HG02885 (cell line): ENCODE results near the gene PLAA.

Experiments
- ATAC-seq: cut with Tn5 transposase; IDR thresholded peaks from one replicate; pipeline ENCODE4 v1.9.1; 2021; ENCODE audit warnings: mild to moderate bottlenecking; ENCODE audit not compliant: unreplicated experiment, poor library complexity

Gene PLAA

DNA sequence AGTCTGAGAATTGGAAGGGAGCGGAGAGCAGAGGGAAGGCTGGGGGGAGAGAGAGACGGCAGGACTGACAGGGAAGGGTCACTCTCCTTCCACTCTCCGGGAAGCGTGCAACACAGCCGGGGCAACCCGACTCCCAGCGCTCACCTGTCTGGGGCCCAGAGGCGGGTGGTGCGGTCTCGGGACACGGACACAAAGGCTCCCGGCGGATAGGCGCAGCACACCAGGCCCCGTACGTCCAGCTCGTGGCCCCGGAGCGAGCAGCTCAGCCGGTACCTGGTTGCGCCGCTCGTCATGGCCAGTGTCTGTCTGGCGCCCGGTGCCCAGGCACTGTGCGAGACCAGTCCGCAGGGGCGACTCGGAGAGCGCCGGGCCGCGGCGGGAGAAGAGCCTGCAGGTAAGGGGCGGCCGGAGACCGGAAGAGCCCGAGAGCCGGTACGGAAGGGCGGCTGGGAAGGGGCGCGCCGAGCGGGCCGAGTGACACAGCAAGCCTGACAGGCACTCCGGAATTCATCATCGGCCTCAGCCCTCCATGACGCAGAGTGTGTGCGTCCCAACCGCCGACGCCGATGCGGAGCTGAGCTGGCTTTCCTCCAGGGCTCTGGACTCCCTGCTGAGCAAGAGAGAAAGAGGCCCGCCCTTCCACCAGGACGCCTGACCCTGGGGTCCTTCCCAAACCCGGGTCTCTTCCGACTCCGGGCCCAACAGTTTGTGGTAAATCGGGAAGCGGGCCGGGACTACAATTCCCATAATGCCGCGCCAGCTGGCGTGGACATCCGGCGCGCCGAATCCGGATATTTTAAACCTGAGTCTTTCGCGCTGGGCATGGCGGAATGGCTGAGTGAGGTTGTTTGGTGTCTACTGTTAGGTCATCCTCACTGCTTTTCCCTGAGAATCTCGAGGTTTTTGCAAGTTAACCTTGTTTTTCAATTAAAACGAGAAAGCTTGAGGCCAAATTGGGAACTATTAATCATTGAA, at the start of gene PLAA:
TSS of gene PLAA (minus strand) at position 490 of the 975 bp plus-strand sequence. CDS start at position 293, 197 bp downstream.
- peak; percentile 99 for ATAC-seq

DNA sequence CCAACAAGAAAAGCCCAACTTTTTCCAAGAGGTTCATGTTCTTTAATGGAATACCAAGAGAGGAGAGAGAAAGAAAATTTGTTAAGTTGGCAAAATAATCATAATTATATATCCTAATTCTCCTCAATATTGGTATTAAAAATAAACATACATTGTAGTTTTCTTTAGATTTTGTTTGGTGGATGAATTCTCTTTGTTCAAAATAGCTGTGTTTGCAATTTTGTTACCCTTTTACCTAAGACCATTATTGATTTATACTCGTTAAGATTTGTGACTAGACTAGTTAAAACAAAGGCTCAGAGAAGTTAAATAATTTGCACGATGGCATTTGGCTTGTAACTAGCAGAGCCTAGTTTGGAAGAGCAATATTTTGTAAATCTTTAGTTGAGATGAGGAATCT, 48.8 kb upstream of the PLAA start:
- no peak for ATAC-seq

GRCh38 chr9:26983340-26983739, 36.3 kb upstream of the PLAA start:
- ATAC-seq = no peak

DNA sequence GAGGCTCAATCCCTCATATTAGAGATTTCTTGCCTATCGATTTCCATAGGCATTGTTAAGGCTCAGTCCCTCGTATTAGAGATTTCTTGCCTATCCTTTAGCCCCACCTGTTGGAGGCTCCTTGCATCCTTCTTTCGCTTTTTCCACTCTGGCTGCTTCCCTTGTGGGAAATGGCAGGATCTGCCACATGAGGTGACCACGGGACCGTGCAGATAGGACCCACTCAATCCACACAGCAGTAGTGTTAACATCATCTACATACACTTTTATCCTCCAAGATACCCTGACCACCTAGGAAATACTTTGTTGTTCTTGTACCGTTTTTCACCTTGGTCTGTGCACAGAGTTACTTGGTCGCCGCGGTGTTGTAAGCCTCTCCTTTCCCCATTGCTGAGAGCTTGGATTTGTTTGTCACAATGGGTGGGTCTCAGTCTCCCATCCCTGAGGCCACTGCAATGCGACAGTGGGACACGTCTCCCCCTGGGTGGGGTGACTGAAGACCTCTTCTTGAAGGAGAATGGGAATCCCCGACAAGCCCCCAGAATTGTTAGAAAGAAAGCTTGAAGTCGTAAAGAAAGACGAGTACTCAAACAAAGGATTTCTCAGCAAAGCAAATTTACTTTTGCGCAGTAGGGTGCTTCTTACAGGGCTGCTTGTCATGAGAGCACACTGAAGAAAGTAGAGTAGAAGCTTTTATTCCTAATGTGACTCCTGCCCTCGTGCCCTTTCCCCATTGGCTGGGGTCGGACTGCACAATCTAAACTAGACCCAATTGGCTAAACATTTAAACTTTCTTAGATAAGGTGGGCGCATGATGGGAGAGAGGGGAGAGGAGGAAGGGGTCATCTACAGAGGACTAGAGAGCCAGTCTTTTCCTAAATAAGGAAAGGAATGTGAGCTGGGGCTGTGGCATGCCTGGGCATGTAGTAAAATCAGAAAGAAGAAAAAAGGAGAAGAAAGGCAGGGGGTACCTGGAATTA, 29.0 kb upstream of the PLAA start:
- no peak for ATAC-seq

- no peak for ATAC-seq
Measured at GRCh38 chr9:26974927-26975326, 27.9 kb upstream of the PLAA start.

DNA sequence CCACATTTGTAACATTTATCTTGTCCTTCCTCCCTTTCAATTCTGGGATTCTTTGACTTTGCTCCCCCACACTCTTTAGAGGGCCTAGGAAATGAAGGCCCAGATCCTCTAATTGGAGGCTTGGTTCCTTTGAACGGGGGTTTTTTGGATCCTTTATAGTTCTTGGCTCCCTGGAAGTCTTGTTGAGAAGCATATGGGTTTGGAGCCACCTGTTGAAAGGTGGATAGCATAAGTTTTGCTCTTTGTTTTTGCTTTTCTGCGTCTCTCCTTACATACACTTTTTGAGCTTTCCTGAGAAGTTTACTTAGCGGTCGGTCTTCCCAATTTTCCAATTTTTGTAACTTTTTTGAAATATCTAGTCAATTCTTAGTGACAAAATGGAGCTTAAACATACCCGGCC, 26.9 kb upstream of the PLAA start:
- ATAC-seq = no peak

GRCh38 chr9:26971721-26972120, 24.7 kb upstream of the PLAA start:
- ATAC-seq = no peak

GRCh38 chr9:26956860-26957233, 9.8 kb upstream of the PLAA start:
- ATAC-seq = no peak

DNA sequence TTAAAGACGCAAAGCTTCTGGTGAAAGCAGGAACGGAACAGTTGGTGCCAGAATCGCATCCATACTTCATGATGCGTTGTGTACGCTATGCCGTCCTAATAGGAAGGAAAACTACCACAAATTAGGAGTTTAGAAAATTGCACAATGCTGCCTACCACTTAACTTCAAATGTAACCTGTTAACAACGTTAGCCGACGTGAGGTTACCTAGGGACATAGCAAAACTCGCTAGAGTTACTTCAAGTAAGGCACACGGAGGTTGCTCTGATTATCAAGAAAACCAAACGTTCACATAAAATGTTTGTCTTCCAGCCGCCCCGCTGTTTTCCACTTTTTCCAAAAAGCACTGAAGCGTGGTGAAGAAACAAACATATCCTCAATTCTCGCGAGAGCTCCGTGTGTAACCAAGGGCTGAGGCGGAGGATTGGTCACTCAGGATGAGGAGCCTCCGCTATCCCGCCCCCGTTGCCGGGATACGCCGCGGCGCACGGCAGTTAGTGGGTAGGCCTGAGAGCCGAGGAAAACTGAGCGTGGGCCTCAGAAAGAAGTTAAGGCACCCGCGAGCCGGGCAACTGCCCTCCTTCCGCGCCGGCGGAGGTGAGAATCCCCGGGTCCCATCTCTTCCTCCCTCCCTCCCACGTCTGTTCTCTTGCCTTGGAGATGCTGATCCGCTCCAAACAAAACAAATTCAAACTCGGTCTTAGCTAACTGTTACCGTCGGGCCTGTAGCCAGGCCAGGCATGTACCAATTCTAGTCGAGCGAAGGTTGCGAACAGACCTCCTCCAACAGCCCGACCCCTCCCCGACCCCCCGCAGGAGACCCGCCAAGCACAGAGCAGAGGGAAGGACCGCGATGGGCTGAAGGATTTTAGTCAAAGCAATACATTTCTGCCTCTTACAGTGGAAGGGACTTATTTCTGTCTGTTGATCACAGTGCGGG, 9.1 kb upstream of the PLAA start, which contains the start of gene IFT74:
TSS of gene IFT74 (plus strand) at position 492 of the 939 bp plus-strand sequence. CDS start 5,556 bp downstream, outside the sequence.
- ATAC-seq = peak; percentile 99

DNA sequence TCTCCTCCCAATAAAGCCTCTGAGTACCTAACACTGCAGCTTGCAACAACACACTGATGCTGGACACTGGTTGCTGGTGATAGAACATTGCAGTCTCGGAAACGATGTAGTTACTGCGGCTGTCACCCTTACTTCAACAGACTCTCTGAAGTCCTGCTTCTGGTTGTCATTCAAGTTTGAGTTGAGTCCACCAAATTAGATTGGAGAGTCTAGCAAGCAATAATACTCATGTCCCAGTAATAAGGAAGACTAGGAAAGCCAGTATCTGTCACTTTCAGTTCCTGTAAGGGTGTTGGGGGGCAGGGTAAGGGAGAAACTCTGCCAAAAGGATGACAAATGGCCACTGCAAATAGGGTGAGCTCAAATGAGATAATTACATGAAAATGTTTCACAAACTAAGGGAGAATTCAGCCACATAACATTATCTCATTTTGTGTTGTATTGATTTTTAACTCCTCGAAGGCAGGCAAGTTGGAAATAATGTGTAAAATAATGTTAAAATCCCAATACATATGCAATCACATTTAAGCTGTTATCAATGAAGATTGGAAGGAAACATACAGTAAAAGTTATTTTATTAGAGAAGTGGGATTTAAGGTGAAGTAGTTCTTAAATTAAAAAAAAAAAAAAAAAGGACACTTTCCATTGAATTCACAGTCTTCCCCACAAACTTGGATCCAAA, 8.3 kb upstream of the PLAA start:
- peak; percentile 29 for ATAC-seq

DNA sequence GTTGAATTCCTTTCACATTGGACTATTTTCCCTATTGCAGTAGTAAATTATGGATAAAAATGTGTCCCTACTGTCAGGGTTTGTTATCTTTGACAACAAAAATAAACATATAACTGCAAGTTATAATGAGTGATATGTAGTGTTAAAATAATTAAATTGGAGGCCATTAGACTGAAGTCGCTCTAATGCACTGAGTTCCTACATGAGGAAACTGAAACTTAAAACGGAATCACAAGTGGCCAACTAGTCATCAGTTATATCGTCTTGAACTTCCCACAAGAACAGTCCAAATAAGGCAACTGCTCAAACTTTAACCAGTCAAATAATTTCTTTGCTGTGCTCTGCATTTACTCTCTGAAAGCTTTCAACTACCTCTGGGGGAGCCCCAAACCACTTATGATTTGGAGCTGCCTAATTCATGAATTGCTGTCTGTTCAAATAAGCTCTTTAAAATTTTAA, 7.0 kb upstream of the PLAA start:
- ATAC-seq = no peak

DNA sequence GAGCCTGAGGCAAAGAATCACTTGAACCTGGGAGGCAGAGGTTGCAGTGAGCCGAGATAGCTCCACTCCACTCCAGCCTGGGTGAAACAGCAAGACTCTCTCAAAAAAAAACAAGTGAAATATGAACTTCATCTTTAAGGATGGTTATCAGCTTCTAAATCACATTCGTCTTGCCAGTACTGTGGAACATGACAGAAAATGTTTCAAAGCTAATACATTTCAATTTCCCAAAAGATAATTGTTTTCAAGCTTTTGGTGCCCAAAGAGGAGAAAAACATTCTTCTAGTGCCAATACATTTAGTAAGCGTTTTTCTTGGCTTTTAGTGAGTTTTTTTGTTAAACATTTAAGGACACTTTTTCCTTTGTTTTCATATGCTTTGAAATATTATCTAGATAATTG, 4.8 kb upstream of the PLAA start:
- ATAC-seq = no peak

GRCh38 chr9:26950521-26950920, 3.5 kb upstream of the PLAA start:
- ATAC-seq = no peak

DNA sequence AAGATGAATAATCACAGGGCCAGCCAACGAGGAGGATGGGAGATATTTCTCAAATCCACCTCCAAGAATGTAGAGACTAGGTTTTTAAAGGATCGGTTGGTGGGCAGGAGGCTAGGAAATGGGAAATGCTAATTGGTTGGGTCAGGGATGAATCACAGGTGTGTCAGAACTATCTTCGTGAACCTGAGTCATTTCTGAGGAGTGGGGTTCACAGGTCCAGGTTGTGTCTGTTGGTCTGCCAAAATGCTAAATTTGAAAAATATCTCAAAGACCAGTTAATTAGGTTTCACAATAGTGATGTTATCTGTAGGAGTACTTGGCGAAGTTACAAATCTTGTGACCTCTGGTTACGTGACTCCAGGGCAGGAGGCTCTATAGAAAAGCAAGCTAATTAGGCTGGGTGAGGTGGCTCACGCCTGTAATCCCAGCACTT, 2.6 kb upstream of the PLAA start:
- ATAC-seq = no peak

GRCh38 chr9:26947736-26948135, 694 bp upstream of the PLAA start:
- no peak for ATAC-seq

GRCh38 chr9:26945591-26945990, 1.5 kb downstream of the PLAA start:
- no peak for ATAC-seq

DNA sequence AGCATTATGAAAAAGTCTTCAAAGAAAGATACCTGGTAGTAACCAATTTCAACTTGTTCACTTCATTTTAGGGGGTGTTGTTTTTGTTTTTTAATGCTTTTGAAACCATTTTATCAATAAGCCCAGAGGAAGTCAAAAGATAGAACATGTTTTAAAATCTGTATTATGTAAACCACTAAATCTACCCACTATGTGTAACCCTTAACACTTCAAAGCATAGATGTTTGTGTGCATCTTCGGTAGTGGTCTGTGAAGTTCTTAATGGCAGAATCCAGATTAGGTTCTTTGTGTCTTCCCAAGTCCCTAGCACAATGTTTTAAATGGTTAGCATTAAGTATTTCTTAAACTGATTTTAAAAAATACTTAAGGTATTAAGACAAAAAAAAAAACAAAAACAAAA, 6.3 kb downstream of the PLAA start:
- ATAC-seq = no peak

DNA sequence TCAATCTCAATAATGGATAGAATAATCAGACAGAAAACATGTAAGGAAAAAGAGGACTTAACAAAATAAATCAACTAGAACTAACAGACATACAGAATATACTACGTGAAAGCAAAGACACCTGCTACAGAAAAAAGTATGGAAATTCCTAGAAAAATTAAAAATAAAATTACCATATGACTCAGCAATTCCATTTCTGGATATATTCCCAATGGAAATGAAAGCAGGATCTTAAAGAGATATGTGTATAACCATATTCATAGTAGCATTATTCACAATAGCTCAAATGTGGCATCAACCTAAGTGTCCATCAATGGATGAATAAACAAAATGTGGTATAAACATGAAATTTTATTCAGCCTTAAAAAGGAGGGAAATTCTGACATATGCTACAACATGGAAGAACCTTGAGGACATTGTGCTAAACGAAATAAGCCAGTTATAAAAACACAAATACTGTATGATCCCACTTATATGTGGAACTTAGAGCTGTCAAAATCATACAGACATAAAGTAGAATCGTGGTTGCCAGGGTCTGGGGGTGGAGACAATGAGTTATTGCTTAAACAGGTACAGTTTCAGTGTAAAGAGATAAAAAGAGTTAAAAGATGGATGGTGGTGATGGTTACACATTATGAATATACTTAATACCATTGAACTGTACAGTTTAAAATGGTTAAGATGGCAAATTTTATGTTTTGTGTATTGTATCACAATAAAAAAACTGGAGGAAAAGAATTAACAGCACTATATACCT, 6.9 kb downstream of the PLAA start:
- no peak for ATAC-seq
